ENCODE data around the gene COG3. TPM values are rescaled to one million over a fixed set of nuclear protein-coding genes. Genes with fewer than 3 reads are reported as not detected.

COG3 gene
- total RNA-seq, 2 donors from 2014 or later: 20.3 to 36.3 TPM

DNA sequence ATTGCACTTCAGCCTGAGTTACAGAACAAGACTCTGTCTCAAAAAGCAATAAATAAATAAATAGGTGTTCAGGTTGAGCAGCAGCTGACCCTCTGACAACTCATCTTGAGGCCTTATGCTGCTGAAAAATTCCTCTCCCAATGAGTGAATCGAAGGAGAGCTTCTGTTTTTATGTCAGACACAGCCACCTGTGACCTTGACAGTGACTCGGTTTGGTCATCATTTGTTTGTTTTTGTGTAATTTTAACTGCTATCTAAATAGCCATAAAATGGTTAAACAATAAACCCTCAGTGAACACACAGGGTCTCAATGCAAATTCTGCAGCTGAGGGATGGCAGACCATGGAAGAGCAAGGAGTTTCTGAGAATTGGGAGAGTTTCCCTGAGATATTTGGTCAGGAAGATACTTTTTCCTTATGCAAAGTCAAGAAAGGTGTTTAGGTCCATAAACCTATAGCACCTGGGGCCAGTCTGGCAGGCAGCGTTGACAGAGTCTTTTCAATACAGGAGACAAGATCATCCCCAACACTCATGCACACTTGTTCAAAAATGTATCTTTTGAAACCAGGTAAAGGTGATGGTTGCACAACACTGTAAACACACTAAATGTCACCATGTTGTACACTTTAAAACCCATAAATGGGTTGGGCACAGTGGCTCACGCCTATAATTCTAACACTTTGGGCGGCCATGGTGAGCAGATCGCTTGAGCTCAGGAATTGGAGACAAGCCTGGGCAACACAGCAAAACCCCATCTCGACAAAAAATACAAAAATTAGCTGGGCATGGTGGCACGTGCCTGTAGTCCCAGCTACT is 30.0 kb upstream of the COG3 start:
- ATAC-seq (ENCODE audit: insufficient number of reproducible peaks, low FRiP score, low read depth): no peak
- Histone ChIP-seq H3K9me3 (no peaks in the 10 kb centered on the region), H3K27me3 (replicated peaks; ENCODE audit: insufficient read depth) (no peaks in the 10 kb centered on the region), H3K27ac (no peak overlapping the region), H3K4me3 (no peak overlapping the region), H3K4me1 (ENCODE audit: control insufficient read depth in 1 of 2, low read depth in 2 of 2) (peaks cover 0 to 7% of the 10 kb centered on the region in 2 donors), H3K36me3 (no peaks in the 10 kb centered on the region)
- DNase-seq (ENCODE audit: low spot score): no peak
- TF ChIP-seq CTCF (IDR thresholded peaks at IDR 0.05): no peak

DNA sequence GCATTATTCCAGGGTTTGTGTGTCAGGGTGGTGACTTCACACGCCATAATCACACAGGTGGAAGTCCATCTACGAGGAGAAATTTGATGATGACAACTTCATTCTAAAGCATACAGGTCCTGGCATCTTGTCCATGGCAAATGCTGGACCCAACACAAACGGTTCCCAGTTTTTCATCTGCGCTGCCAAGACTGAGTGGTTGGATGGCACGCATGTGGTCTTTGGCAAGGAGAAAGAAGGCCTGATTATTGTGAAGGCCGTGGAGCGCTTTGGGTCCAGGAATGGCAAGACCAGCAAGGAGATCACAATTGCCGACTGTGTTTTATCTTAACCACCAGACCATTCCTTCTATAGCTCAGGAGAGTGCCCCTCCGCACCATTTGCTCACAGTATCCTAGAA is 28.4 kb upstream of the COG3 start:
- Histone ChIP-seq H3K4me3 (no peak overlapping the region), H3K36me3 (no peaks in the 10 kb centered on the region), H3K9me3 (no peaks in the 10 kb centered on the region), H3K27me3 (replicated peaks; ENCODE audit: insufficient read depth) (no peaks in the 10 kb centered on the region), H3K4me1 (ENCODE audit: control insufficient read depth in 1 of 2, low read depth in 2 of 2) (peaks cover 6 to 22% of the 10 kb centered on the region in 2 donors), H3K27ac (no peak overlapping the region)
- ATAC-seq (ENCODE audit: insufficient number of reproducible peaks, low FRiP score, low read depth): no peak
- TF ChIP-seq CTCF (IDR thresholded peaks at IDR 0.05): no peak
- no peak for DNase-seq (ENCODE audit: low spot score)

- Histone ChIP-seq H3K27me3 (replicated peaks; ENCODE audit: insufficient read depth) (no peaks in the 10 kb centered on the region), H3K4me1 (ENCODE audit: control insufficient read depth in 1 of 2, low read depth in 2 of 2) (peaks cover 6 to 28% of the 10 kb centered on the region in 2 donors), H3K36me3 (no peaks in the 10 kb centered on the region), H3K27ac (no peak overlapping the region), H3K4me3 (no peak overlapping the region), H3K9me3 (no peaks in the 10 kb centered on the region)
- ATAC-seq (ENCODE audit: insufficient number of reproducible peaks, low FRiP score, low read depth): no peak
- TF ChIP-seq CTCF (IDR thresholded peaks at IDR 0.05): no peak
- DNase-seq (ENCODE audit: low spot score): no peak
These were observed 27.8 kb upstream of the COG3 start for GRCh38 chr13:45436953-45437352.

GRCh38 chr13:45437947-45438346 is 26.8 kb upstream of the COG3 start:
- DNase-seq (ENCODE audit: low spot score) (no peak), ATAC-seq (ENCODE audit: insufficient number of reproducible peaks, low FRiP score, low read depth) (no peak)
- Histone ChIP-seq H3K4me3 (no peak overlapping the region), H3K4me1 (ENCODE audit: control insufficient read depth in 1 of 2, low read depth in 2 of 2) (peaks cover 6 to 29% of the 10 kb centered on the region in 2 donors), H3K27me3 (replicated peaks; ENCODE audit: insufficient read depth) (no peaks in the 10 kb centered on the region), H3K27ac (no peak overlapping the region), H3K9me3 (no peaks in the 10 kb centered on the region), H3K36me3 (no peaks in the 10 kb centered on the region)
- TF ChIP-seq CTCF (IDR thresholded peaks at IDR 0.05): no peak

GRCh38 chr13:45439008-45439407 is 25.7 kb upstream of the COG3 start:
- H3K4me3 ChIP-seq: no peak overlapping the region
- no peaks in the 10 kb centered on the region for H3K27me3 ChIP-seq (replicated peaks; ENCODE audit: insufficient read depth)
- no peak for TF ChIP-seq CTCF (IDR thresholded peaks at IDR 0.05)
- no peak for DNase-seq (ENCODE audit: low spot score)
- ATAC-seq (ENCODE audit: insufficient number of reproducible peaks, low FRiP score, low read depth): no peak
- no peaks in the 10 kb centered on the region for H3K36me3 ChIP-seq
- no peak overlapping the region for H3K27ac ChIP-seq
- peaks cover 6 to 29% of the 10 kb centered on the region in 2 donors for H3K4me1 ChIP-seq (ENCODE audit: control insufficient read depth in 1 of 2, low read depth in 2 of 2)
- no peaks in the 10 kb centered on the region for H3K9me3 ChIP-seq

All from thoracic aorta (tissue), 2 donors.